HG02885 (cell line): Measurements from ENCODE around the gene RIN3.

Experiments
- ATAC-seq: cut with Tn5 transposase; IDR thresholded peaks from one replicate; pipeline ENCODE4 v1.9.1; 2021; ENCODE audit warnings: mild to moderate bottlenecking; ENCODE audit not compliant: unreplicated experiment, poor library complexity

Gene RIN3

DNA sequence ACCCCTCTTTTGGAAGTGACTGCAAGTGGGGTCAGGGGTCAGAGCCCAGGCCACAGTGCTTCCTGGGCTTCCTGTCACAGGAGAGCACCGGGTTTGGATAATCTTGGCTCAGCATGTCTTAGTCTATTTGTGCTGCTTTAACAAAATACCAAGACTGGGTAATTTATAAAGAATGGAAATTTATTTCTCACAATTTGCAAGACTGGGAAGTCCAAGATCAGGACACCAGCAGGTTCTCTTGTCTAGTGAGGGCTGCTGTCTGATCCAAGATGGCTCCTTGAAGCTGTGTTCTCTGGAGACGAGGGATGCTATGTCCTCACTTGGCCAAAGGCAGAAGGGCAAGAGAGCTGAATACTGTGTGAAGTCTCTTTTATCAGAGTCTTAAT lies 74.1 kb downstream of the RIN3 start:
- no peak for ATAC-seq

DNA sequence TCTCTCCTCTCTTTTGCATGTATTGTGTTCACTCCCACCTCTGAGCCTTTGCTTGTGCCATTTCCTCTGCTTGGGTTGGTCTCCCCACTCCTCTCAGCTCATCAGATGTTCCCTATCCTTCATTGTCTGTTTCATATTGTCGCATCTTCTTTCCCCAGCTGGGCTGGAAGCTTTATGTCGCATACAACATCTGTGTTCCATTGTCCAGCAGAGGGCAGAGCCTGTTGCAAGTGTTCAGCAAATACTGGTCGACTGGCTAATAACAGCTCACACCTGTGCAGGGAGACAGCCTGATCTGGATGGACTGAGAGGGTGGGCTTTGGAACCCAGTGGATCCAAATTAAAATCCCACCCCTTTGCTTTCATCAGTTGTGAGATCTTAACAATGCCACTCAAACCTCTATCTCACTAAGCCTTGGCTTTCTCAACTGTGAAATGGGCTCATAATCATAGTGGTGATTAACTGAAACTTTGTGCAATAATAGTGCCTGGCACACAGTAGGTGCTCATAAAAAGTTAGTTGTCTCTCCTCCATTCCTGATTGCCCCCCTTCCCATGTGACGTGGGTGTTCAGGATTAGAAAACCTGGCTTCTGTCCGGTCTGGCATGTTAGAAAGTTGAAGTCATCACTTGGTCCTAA lies 75.8 kb downstream of the RIN3 start:
- ATAC-seq: peak; percentile 38

DNA sequence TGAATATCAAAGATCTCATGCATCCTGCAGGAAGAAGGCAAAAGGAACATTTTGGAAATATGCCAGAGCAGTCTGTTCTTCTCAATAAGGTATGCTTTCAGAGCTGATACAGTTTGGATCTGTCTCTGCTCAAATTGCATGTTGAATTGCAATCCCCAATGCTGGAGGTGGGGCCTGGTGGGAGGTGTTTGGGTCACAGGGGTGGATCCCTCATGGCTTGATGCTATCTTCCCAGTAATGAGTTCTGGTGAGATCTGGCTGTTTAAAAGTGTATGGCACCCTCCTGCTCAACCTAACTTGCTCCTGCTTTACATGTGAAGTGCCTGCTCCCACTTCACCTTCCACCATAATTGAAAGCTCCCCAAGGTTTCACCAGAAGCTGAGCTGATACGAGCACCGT lies 76.6 kb downstream of the RIN3 start:
- ATAC-seq: no peak

DNA sequence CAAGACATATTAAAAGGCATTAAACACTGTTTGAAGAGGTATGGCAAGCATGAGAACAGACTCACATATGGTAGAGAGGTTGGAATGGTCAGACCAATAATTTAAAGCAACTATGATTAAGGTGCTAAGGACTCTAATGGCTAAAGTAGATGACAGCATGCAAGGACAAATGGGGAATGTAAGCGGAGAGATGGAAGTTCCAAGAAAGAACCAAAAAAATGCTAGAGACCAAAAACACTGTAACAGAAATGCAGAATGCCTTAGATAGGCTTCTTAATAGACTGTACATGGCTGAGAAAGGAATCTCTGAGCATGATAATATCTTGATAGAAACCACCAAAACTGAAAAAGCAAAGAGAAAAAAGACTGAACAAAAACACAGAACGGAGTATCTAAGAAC lies 77.4 kb downstream of the RIN3 start:
- no peak for ATAC-seq

DNA sequence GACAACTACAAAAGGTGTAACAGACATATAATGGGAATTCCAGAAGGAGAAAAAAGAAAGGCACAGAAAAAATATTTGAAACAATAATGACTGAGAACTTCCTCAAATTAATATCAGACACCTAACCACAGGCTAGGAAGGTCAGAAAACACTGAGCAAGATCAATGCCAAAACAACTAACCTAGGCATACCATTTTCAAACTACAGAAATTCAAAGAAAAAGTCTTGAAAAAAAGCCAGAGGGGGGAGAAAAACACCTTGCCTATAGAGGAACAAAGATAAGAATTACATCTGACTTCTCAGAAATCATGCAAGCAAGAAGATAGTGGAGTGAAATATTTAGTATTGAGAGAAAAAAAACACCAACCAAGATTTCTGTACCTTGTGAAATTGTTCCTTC lies 77.8 kb downstream of the RIN3 start:
- ATAC-seq: no peak

DNA sequence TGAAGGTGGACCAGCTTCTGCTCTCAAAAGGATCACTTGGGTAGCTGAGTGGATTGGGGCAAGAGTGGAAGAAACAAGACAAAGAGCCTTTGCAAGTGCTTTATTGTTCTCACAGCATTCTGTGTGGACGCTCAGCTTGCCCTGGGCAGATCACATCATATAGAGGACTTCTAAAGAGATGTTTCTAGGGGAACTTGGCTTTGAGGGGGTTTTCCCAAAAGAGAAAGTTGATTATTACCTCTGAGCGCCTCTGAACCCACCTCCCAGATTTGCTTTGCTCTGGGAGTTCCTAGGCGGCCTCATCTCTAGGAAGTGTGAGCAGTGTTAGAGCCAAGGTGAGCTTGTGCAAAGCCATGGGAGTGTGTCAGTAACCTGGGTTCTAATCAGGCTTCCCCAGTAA lies 81.7 kb downstream of the RIN3 start:
- no peak for ATAC-seq

DNA sequence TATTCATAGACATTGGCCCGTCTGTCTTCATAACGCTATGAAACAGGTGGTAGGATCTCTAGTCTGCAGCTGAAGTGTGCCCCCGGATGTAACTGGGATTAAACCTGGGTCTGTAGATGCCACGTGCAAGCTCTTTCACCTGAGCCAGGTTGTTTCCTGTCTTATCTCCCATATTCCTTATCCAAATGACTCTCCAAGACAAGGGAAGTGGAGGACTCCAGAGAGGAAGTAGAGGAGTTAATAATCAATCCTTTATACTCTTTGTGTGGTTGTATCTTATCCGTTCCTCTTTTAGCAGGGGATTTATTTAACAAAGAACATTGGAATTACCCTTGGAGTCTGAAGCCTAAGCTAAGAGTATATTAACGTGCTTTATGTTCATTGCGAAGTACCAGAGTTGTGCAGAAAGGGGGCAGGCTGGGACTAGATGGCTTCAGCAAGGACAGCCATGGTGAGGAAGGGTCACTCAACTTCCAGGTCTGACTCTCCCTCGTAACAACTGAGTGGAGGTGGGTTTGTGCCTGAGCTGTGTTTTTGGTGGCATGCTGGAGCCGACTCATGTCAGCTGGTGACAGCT lies 82.8 kb downstream of the RIN3 start:
- ATAC-seq: no peak

DNA sequence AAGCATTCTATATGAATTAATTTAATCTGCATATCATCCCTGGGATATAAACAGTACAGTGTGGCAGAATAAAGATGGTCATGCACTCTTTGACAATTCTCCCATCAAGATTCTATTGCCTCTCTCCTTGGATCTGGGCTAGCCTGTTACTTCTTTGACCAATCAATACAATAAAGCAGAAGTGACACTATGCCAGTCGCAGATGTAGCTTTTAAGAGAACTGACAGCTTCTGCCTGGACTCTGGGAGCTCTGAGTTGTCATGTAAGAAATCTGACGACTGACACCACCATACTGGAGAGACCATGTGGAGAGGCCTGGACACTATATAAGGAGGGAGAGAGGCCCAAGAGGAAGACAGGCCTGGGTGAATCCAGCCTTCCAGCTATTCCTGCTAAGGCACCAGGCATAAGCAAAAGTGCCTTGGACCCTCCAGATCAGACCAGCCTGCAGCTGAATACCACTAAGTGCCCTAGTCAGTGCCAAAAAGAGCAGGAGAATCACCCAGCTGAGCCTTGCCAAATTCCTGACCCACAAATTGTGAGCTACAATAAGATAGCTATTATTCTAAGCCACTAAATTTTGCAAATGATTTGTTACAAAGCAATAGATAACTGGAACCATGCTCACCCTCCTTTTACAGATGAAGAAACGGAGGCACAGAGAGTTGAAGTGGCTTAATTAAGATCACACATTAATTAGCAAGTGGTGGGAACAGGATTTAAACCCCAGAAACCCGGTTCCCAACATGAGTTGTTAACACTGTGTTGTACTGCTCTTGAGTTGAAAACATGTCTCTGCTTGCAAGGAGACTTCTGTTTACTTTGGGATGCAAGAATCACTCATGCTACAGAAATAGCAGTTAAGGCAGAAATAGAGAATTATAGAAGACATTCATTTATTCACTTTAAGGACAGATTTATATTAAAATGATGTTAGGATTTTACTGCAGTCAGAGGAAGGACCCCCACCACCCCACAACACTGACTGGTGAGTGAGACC lies 84.6 kb downstream of the RIN3 start:
- no peak for ATAC-seq

DNA sequence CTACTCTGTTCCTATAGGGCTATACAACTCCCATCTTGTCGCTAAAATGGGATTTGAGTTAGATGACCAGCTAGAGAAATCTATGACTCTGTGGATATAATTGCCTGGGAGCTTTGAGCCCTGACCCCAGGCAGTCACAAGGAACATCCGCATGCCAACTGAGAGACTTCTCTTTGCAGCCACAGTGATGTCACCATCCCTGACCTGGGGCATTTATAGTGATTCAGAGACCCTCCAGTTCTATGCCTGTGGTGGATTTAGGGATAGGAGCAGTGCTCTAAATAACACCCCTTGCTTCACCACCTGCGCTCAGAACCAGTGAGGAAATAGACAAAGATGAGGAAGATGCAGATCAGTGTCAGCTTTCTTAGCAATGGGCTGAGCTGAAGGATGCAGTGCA lies 86.2 kb downstream of the RIN3 start:
- ATAC-seq: no peak

DNA sequence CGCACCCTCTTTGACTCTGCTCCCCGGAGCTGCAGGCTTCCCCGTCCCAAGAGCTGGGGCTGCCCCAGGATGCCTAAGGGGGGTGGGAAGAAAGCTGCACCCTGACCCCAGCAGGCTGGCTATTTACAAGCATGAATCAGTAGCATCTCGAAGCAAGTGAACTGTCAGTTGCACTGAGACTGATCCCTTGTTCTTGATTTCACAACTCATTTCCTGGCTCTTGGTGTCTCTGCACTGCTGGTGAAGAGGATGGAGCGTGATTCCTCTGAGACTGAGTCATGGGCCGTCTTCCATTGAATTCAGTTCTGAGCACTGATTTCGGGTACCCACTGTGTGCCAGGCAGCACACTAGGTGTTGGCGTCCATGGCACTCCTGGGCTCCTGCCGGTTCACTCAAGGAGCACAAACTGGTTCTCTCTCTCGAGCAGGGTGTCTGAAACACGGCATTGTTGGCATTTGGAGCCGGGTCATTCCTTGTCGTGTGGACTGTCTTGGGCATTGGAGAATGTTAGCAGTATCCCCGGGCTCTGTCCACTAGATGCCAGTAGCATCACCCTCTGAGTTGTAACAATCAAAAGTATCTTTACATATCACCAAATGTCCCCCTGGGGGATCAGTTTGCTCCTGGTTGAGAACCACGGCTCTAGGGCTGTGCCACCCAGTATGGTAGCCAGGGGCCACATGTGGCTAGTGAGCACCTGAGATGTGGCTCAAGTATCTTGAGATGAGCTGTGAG lies 86.9 kb downstream of the RIN3 start:
- ATAC-seq: no peak

DNA sequence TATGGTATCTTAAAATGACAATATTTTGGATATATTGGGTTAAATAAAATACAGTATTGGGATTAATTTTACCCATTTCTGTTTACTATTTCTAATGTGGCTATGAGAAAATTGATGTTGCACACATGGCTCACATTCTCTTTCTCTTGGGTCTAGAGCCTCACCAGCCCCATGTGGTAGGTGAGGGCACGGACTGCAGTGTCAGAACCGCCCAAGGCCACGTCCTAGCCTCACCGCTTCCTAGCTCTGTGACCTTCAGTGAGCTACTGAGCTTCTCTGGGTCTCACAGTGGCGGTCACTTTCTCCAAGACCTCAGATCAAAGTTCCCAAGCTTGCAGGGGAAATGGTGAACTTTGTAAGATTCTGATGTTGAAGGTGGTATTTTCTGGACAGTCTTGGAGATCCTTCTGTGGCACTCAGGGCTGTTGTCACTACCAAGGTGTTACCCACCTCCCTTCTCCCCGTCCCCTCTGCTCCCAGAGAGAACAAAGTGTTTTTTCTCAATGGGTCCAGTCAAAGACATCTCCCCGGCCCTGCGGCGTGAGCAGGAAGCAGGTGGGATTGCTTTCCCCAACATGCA lies 87.6 kb downstream of the RIN3 start:
- ATAC-seq: no peak

DNA sequence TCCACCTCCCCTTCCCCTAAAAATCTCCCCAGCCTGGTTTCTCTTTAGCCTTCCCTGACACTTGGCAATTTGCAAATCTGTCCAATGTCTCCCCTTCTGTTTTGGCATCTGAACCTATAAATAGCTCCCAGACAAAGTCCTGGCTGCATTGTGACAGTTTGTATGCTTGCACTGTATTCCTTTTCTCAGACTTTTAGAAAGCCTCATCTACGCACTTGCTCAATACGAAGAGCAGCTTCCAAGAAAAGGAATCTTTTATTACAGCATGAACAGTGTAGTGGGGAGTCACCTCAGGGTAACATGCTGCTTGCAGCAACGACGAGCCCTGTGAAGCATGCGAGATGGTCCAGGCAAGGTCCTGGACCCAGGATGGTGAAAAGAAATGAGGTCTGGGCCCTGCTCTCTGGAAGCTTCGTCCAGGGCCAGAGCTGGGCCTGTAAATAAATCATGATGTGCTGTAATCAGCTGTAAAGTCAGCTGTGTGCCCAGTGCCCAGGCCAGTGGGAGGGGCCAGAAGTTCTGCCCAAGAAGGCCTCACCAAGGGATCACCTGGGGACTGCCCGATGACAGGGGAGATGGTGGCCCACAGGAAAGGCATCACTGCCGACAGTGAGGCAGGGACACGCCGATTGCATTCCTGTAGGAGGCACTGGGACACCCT lies 88.3 kb downstream of the RIN3 start:
- no peak for ATAC-seq

DNA sequence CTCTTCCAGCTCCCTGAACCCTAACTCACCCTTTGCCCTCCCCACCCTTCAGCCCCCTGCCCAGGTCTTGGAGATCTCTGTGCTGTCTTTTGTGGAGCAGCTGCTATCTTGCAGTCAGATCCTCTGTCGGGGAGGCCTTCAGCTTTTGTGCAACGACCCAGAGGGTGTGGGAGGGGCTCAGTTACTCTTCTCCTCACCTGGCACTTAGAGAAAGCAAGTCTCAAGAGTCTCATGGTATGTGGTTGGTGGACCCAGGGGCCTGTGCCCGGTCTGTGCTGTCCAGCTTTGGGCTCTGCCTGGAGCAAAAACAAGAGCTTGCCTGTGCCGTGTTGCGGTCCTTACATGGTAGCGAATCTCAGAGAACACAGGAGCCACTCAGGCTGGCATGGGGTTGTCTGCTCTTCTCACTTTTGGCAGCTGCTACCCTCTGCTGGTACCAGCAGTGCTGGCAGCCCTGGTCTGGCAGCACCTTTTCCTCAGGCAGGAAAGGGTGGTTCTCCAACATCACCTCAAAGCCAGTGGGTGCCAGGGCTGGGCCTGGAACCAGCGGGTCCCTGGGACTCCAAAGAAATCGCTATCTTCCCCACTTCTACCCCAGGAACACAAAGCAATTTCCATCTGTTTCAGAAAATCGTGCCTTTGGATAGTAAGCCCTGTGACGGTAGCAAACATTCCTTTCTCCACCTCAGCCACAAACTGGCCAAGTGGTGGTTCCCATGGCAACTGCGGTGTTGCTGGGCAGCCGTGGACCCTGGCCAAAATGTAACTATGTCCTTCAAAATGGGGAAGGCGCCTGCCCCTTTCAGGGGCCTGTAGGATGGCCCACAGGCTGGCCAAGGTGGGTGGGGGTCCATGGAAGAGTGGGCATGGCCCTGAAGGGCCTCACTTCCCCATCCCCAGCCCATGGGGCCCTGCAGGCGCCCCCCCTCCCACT lies 90.0 kb downstream of the RIN3 start:
- no peak for ATAC-seq

DNA sequence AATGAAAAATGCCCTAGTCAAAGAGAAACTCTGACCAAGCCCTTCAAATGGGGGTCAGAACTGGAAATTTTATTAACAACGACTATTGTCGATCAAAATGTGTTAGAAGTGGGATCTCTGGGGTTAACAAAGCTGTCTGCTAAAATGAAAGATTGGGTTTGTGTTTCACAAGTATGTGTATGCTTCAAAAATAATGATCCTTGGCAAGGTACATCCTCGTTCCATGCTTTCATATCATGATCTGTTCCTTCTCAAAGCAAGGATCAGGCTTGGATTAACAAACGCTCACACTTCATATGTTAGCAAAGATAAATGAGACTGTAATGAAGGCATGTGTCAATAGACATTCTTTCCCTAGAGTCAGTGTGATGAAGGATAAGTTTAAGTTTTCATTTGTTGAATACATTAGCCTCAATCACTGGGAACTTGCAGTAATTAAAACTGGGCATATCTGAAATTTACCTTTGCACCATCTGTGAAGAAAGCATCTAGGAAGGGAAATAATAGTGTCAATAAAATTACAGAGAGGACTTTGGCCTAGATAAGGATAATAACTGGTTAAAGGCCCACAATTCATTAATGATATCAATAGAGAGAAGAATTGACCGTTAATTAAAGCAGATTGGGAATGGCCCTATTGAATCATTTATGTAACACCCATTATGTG lies 91.8 kb downstream of the RIN3 start:
- ATAC-seq: no peak

DNA sequence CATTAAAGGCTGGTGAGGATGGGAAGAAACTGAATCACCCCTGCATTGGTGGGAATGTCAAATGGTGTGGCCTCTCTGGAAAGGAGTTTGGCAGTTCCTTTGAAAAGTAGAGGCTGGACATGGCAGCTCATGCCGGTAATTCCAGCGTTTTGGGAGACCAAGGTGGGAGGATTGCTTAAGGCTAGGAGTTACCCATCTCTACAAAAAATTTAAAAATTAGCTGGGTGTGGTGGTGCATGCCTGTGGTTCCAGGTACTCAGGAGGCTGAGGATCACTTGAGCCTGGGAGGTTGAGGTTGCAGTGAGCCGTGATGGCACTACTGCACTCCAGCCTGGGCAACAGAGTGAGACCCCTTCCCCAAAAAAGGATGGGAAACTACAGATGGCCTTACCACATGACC lies 93.7 kb downstream of the RIN3 start:
- ATAC-seq: no peak

DNA sequence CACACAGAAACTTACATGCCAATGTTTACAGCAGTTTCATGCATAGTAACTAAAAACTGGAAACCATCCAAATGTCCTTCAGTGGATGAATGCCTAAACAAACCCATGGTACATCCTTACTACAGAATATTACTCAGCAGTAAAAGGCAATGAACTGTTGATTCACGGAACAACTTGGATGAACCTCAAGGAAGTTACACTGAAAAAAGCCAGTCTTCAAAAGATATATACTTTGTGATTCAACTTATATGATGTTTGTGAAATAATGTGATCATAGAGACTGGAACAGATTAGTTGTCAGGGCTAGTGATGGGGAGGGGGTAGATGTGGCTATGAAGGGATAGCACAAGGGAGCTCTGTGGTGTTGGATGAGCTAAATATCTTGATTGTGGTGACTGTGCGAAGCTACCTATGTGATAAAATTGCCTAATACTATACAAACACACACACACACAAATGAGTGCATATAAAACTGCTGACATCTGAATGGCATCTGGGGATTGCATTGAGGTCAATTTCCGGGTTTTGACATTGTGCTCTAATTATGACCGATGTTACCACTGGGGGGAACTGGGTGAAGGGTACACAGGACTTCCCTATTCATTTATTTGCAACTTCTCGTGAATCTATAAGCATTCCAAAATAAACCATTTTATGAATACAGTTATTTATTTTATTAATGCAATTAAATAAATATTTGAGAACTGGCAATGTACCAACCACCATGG lies 94.3 kb downstream of the RIN3 start:
- no peak for ATAC-seq

DNA sequence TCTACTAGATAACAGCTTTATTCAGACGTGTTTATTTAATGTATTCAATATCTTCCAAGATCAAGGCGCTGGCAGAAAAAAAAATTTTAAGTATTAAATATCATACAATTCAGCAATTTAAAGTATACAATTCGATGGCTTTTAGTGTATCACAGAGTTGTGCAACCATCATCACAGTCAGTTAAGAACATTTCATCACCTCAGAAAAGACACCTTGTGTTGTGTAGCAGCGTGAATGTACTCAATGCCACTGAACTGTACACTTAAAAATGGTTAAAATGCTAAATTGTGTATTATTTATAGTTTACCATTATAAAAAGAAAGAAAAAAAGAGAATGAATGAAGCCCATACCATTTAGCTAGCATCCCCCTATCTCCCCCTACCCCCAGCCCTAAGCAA lies 96.4 kb downstream of the RIN3 start:
- no peak for ATAC-seq

DNA sequence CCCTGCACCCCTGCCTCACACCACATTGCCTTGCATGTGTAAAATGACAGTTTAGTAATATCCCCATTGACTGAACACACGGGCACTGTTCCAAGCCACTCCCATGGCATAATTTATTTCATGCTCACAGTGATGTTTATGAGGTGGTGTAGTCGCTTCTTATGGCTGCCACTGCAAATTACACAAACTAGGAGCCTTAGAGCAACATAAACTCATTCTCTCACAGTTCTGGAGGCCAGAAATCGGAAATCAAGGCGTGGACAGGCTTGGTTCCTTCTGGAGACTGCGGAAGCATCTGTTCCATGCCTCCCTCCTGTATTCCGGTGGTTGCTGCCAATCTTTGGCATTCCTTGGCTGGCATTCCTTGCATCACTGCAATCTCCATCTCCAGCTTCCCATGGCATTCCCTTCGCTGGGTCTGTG lies 97.3 kb downstream of the RIN3 start:
- ATAC-seq: no peak
